K562 (cell line): ENCODE results near the gene ZNF429. TPM values are rescaled to one million over a fixed set of nuclear protein-coding genes. Genes with fewer than 3 reads are reported as not detected.

Experiments
- ATAC-seq: fragments of 200-7000 bp; cut with Tn5 transposase; 3 replicates; pipeline ENCODE4 v1.9.1; 2020; ENCODE audit warnings: moderate library complexity
- BruUV-seq: library from RNA; stranded (reverse); fragments of 400-500 nt; replicated peaks from 2 replicates; lab custom pipeline; 2021; lab: Mats Ljungman, UMichigan
- CTCF ChIA-PET: fragments of 300-600 bp; formaldehyde crosslinking; extraction: SDS; loops from one replicate; lab custom pipeline; 2021; ENCODE audit warnings: low intra/inter-chr PET ratio; lab: Yijun Ruan, JAX
- POLR2A ChIA-PET: fragments of 300-600, 350-650 bp; sonication (Branson Sonifier 250); formaldehyde crosslinking; extraction: SDS; loops from one replicate; lab custom pipeline; 2021; ENCODE audit warnings: antibody characterized with exemption, inconsistent platforms; lab: Yijun Ruan, JAX
- DNase-seq, 4 experiments: peaks; one replicate each; pipeline versions ENCODE4 v3.0.0 to v3.0.0-alpha.2; 2011 to 2018; ENCODE audit warnings: low spot score in 3 of 4, mixed read lengths in 3 of 4; ENCODE audit errors: extremely low read depth in 1 of 4
- FAIRE-seq: peaks from 2 replicates; lab custom pipeline; 2011; peaks lifted over from hg19 to GRCh38; lab: Jason Lieb, UNC
- H2AFZ ChIP-seq: 2 replicates; pipeline ENCODE4 v1.6.0; 2011; ENCODE audit warnings: low read depth, low read length, control low read depth, inconsistent platforms
- H3K27ac ChIP-seq: fragments of 200-600 bp; 3 replicates; pipeline ENCODE4 v1.8.0; 2011; ENCODE audit warnings: low read depth, mild to moderate bottlenecking, control low read depth, inconsistent platforms, low read length, moderate library complexity, mixed read lengths; ENCODE audit errors: extremely low read depth
- H3K27me3 ChIP-seq, 2 experiments: fragments of 300-600 bp in 1 of 2; 2 replicates in 1 of 2; 3 replicates in 1 of 2; pipeline versions ENCODE4 v1.6.0 to v1.8.0; 2011; ENCODE audit warnings: inconsistent platforms in 2 of 2, low read length in 2 of 2, mild to moderate bottlenecking in 1 of 2, mixed read lengths in 1 of 2, moderate library complexity in 1 of 2; ENCODE audit not compliant: control insufficient read depth in 2 of 2, insufficient read depth in 2 of 2
- H3K36me3 ChIP-seq: fragments of 300-600 bp; 3 replicates; pipeline ENCODE4 v1.8.0; 2011; ENCODE audit warnings: mild to moderate bottlenecking, low read length, inconsistent platforms; ENCODE audit not compliant: control insufficient read depth, insufficient read depth
- H3K4me1 ChIP-seq, 2 experiments: fragments of 200-600 bp in 1 of 2; replicated peaks in 1 of 2; 2 replicates in 1 of 2; 3 replicates in 1 of 2; pipeline versions ENCODE4 v1.5.1 to v1.8.0; 2011; ENCODE audit warnings: inconsistent platforms in 2 of 2, low read length in 2 of 2, mild to moderate bottlenecking in 1 of 2, mixed read lengths in 1 of 2, moderate library complexity in 1 of 2; ENCODE audit not compliant: control insufficient read depth in 2 of 2, insufficient read depth in 2 of 2
- H3K4me2 ChIP-seq: 2 replicates; pipeline ENCODE4 v1.6.1; 2011; ENCODE audit warnings: low read length, control low read depth, inconsistent platforms, mixed read lengths; ENCODE audit not compliant: insufficient read depth
- H3K4me3 ChIP-seq: fragments of 200-600 bp; sonication (generic), shearing (Covaris generic); 2 replicates; pipeline ENCODE4 v1.5.1; 2016; ENCODE audit warnings: control low read depth, inconsistent platforms
- H3K79me2 ChIP-seq: fragments of 200-600 bp; 3 replicates; pipeline ENCODE4 v1.8.0; 2011; ENCODE audit warnings: low read length, inconsistent platforms; ENCODE audit not compliant: control insufficient read depth, insufficient read depth
- H3K9ac ChIP-seq, 2 experiments: 2 replicates each; pipeline versions ENCODE4 v1.6.0 to v1.6.1; 2011; ENCODE audit warnings: low read depth in 2 of 2, low read length in 2 of 2, control low read depth in 1 of 2, inconsistent platforms in 1 of 2, mild to moderate bottlenecking in 1 of 2, mixed read lengths in 1 of 2; ENCODE audit not compliant: insufficient read depth in 1 of 2
- H3K9me1 ChIP-seq: one replicate; pipeline ENCODE4 v1.6.0; 2011; ENCODE audit warnings: inconsistent platforms, mild to moderate bottlenecking, low read length, moderate library complexity; ENCODE audit not compliant: control insufficient read depth, insufficient read depth
- H3K9me3 ChIP-seq: replicated peaks from 2 replicates; pipeline ENCODE4 v1.5.1; 2011; ENCODE audit warnings: low read depth, low read length, inconsistent platforms; ENCODE audit not compliant: control insufficient read depth, insufficient read depth
- H4K20me1 ChIP-seq: replicated peaks from 2 replicates; pipeline ENCODE4 v1.6.1; 2011; ENCODE audit warnings: low read length, inconsistent platforms, mixed read lengths; ENCODE audit not compliant: control insufficient read depth, insufficient read depth
- FIP1L1 ChIP-seq: fragments of 200-400 bp; formaldehyde crosslinking; IDR thresholded peaks from 2 replicates; pipeline ENCODE4 v1.6.1; 2018; ENCODE audit warnings: mild to moderate bottlenecking, low read depth, low read length; ENCODE audit not compliant: poor library complexity, severe bottlenecking
- MYNN ChIP-seq, 2 experiments: sonication (generic); formaldehyde crosslinking in 1 of 2; IDR thresholded peaks; 2 replicates each; pipeline versions ENCODE4 v1.5.0 to v1.6.1; 2016 to 2020; ENCODE audit warnings: antibody characterized with exemption in 1 of 2, missing genetic modification reagents in 1 of 2
- TCF3 ChIP-seq: sonication (generic); formaldehyde crosslinking; IDR thresholded peaks from 2 replicates; pipeline ENCODE4 v1.4.0; 2020; ENCODE audit warnings: mild to moderate bottlenecking, missing genetic modification reagents
- ZNF507 ChIP-seq: conservative IDR thresholded peaks from 2 replicates; pipeline ENCODE4 v1.6.1; 2017; ENCODE audit warnings: missing genetic modification characterization, missing compliant biosample characterization
- ZNF695 ChIP-seq: fragments of 450-650 bp; formaldehyde crosslinking; IDR thresholded peaks from 2 replicates; pipeline ENCODE4 v1.4.0; 2020; ENCODE audit warnings: mild to moderate bottlenecking, moderate library complexity
- ZNF76 ChIP-seq: fragments of 250-450 bp; sonication (Bioruptor Pico); IDR thresholded peaks from 2 replicates; pipeline ENCODE4 v1.4.0; 2020; ENCODE audit warnings: mild to moderate bottlenecking, moderate library complexity, borderline replicate concordance
- WGBS: fragments of 100-300 bp; shearing (Covaris generic); methylation state at CpG from one replicate; pipeline ENCODE4 v1.1.6; 2016; ENCODE audit warnings: low coverage, mixed read lengths; ENCODE audit not compliant: insufficient coverage; ENCODE audit errors: missing lambda C conversion rate; 5-methylcytosine and 5-hydroxymethylcytosine counted together
- in situ Hi-C: fragments of 300-500 bp; cut with MboI; formaldehyde crosslinking; loops from 4 replicates; pipeline ENCODE4 v1.15.0; 2018; ENCODE audit warnings: inconsistent platforms, mixed read lengths
- intact Hi-C: fragments of 100-400 bp; cut with micrococcal nuclease; formaldehyde crosslinking; loops from 2 replicates; pipeline ENCODE4 v1.14.2; 2022
- polyA plus RNA-seq, 8 experiments: library from polyadenylated mRNA; depleted of rRNA in 4 of 8; stranded (reverse) in 5 of 8; unstranded in 3 of 8; fragments of >200 nt; fragmentation: Nextera tagmentation in 2 of 8; fragmentation: Illumina TruSeq in 1 of 8; extraction: Ambion mirVana in 2 of 8; extraction: Trizol in 1 of 8; gene quantifications; 2 replicates each; pipeline versions ENCODE4 v1.2.1 to v1.2.3, GENCODE V29; 2011 to 2014; ENCODE audit warnings: inconsistent platforms in 1 of 8, missing spikeins in 1 of 8
- total RNA-seq, 7 experiments: library from RNA; depleted of rRNA in 6 of 7; stranded (reverse); fragments of >200 nt in 6 of 7; fragmentation: Illumina TruSeq in 2 of 7; extraction: Trizol in 2 of 7; gene quantifications; 2 replicates each; pipeline versions ENCODE4 v1.2.1 to v1.2.3, GENCODE V29; 2011 to 2021; ENCODE audit warnings: low replicate concordance in 1 of 7
- TF ChIP-seq, protein P1 (sequence below): fragments of 450-650 bp; IDR thresholded peaks from 2 replicates; pipeline ENCODE4 v1.6.1; 2018; ENCODE audit warnings: mild to moderate bottlenecking, low read depth; ENCODE audit not compliant: partially characterized antibody
- TF ChIP-seq, protein P2 (sequence below): sonication (generic); formaldehyde crosslinking; IDR thresholded peaks from 2 replicates; pipeline ENCODE4 v1.8.0; 2022; ENCODE audit warnings: missing genetic modification reagents, mild to moderate bottlenecking, borderline replicate concordance
- TF ChIP-seq, protein P3 (sequence below), 2 experiments: fragments of 200-800 bp in 1 of 2; sonication (Bioruptor generic) in 1 of 2; sonication (generic) in 1 of 2; formaldehyde crosslinking in 1 of 2; IDR thresholded peaks in 1 of 2; conservative IDR thresholded peaks in 1 of 2; 2 replicates each; pipeline versions ENCODE4 v1.5.0 to v1.6.1; 2016 to 2020; ENCODE audit warnings: missing compliant biosample characterization in 1 of 2, missing genetic modification characterization in 1 of 2, missing genetic modification reagents in 1 of 2

ZNF429 gene
- total and polyA plus RNA-seq, 9 of the 15 experiments (the other 6 are each of a cell fraction or from before 2014, with no cell fraction given): 11.4 to 24.5 (median 16.3) TPM

- H3K4me3 ChIP-seq: no peak overlapping the region
- H4K20me1 ChIP-seq: no peaks in the 10 kb centered on the region
- intact Hi-C loops (no loop called here), in situ Hi-C loops (no loop called here)
- H3K4me2 ChIP-seq: peak overlapping the region; percentile 38
- H3K27ac ChIP-seq: peak overlapping the region; percentile 85
- H3K9ac ChIP-seq: peak overlapping the region in 1 of 2 experiments; percentile 51; a peak in 2 of 4 replicates
- H3K9me3 ChIP-seq: no peaks in the 10 kb centered on the region
- H3K79me2 ChIP-seq: no peaks in the 10 kb centered on the region
- no peaks in the 10 kb centered on the region; the same call in 2 of the 3 replicates for H3K36me3 ChIP-seq
- peak overlapping the region; percentile 56; the same call in 1 of the 2 replicates for H2AFZ ChIP-seq
- ATAC-seq (peak; percentile 82), FAIRE-seq (no peak), DNase-seq (peak; percentile 39 to 91 (median 61))
- BruUV-seq: no TSS peak
- CTCF ChIA-PET: no interaction called here
- WGBS: 0% methylated on average over 3 of the region's 3 CpGs
- POLR2A ChIA-PET: interaction anchor here (0.7 to 2.0 kb wide), 6 partner anchors 9 to 41 kb away, joined by 3 to 10 read pairs (median 3); no protein-coding TSS in a partner anchor
- no peaks in the 10 kb centered on the region for H3K9me1 ChIP-seq
- peaks cover 13 to 33% of the 10 kb centered on the region in 2 experiments for H3K4me1 ChIP-seq
- H3K27me3 ChIP-seq: no peaks in the 10 kb centered on the region
- TF ChIP-seq, protein P1, sequence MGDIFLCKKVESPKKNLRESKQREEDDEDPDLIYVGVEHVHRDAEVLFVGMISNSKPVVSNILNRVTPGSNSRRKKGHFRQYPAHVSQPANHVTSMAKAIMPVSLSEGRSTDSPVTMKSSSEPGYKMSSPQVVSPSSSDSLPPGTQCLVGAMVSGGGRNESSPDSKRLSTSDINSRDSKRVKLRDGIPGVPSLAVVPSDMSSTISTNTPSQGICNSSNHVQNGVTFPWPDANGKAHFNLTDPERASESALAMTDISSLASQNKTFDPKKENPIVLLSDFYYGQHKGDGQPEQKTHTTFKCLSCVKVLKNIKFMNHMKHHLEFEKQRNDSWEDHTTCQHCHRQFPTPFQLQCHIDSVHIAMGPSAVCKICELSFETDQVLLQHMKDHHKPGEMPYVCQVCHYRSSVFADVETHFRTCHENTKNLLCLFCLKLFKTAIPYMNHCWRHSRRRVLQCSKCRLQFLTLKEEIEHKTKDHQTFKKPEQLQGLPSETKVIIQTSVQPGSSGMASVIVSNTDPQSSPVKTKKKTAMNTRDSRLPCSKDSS: no peak
- TF ChIP-seq ZNF695 (CRISPR knock-in tag) (no peak), ZNF76 (CRISPR knock-in tag) (no peak), ZNF507 (no peak), MYNN (IDR thresholded peaks at IDR 0.05) (peak; percentile 58; the same call in 1 of the 2 replicates), MYNN (CRISPR knock-in tag; IDR thresholded peaks at IDR 0.05) (no peak), TCF3 (CRISPR knock-in tag) (peak; percentile 60), FIP1L1 (no peak)
- TF ChIP-seq, protein P2, sequence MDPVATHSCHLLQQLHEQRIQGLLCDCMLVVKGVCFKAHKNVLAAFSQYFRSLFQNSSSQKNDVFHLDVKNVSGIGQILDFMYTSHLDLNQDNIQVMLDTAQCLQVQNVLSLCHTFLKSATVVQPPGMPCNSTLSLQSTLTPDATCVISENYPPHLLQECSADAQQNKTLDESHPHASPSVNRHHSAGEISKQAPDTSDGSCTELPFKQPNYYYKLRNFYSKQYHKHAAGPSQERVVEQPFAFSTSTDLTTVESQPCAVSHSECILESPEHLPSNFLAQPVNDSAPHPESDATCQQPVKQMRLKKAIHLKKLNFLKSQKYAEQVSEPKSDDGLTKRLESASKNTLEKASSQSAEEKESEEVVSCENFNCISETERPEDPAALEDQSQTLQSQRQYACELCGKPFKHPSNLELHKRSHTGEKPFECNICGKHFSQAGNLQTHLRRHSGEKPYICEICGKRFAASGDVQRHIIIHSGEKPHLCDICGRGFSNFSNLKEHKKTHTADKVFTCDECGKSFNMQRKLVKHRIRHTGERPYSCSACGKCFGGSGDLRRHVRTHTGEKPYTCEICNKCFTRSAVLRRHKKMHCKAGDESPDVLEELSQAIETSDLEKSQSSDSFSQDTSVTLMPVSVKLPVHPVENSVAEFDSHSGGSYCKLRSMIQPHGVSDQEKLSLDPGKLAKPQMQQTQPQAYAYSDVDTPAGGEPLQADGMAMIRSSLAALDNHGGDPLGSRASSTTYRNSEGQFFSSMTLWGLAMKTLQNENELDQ (CRISPR knock-in tag): no peak
- TF ChIP-seq, protein P3, sequence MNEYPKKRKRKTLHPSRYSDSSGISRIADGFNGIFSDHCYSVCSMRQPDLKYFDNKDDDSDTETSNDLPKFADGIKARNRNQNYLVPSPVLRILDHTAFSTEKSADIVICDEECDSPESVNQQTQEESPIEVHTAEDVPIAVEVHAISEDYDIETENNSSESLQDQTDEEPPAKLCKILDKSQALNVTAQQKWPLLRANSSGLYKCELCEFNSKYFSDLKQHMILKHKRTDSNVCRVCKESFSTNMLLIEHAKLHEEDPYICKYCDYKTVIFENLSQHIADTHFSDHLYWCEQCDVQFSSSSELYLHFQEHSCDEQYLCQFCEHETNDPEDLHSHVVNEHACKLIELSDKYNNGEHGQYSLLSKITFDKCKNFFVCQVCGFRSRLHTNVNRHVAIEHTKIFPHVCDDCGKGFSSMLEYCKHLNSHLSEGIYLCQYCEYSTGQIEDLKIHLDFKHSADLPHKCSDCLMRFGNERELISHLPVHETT (CRISPR knock-in tag; conservative IDR thresholded peaks at IDR 0.05 in 1 of 2, IDR thresholded peaks at IDR 0.05 in 1 of 2): peak in 1 of 2 experiments; percentile 70; a peak in 2 of 4 replicates
These were observed 88.8 kb downstream of the ZNF429 start for GRCh38 chr19:21593934-21594820.
